ENCODE results near the gene PRRC2B.

DNA sequence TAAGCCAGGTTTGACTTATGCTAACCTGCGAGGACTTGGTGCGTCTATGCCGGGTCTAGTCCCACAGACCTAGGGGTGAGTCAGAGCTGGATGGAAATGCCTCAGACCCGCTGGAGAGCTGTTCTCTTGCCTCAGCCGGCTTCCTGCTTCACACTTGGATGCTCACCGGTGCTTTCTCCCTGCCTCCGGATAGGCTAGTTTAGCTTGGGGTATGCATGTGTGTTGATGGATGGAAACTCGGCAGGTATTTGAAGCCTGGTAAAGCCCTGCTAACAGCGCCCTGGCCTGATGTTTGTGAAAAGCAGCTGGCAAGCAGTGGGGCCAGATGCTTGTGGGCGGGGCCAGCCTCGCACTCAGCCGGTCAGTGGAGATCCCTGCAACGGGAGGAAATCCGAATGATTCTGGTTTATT is 29.3 kb downstream of the PRRC2B start:
- TF ChIP-seq, protein P1, sequence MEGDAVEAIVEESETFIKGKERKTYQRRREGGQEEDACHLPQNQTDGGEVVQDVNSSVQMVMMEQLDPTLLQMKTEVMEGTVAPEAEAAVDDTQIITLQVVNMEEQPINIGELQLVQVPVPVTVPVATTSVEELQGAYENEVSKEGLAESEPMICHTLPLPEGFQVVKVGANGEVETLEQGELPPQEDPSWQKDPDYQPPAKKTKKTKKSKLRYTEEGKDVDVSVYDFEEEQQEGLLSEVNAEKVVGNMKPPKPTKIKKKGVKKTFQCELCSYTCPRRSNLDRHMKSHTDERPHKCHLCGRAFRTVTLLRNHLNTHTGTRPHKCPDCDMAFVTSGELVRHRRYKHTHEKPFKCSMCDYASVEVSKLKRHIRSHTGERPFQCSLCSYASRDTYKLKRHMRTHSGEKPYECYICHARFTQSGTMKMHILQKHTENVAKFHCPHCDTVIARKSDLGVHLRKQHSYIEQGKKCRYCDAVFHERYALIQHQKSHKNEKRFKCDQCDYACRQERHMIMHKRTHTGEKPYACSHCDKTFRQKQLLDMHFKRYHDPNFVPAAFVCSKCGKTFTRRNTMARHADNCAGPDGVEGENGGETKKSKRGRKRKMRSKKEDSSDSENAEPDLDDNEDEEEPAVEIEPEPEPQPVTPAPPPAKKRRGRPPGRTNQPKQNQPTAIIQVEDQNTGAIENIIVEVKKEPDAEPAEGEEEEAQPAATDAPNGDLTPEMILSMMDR (IDR thresholded peaks at IDR 0.05), result no peak
- no peak for TF ChIP-seq POLR2A (IDR thresholded peaks at IDR 0.05)

All from testis (tissue), 2 donors.